HCT116 (cell line): Measurements from ENCODE around the gene LMOD3. TPM values are rescaled to one million over a fixed set of nuclear protein-coding genes. Genes with fewer than 3 reads are reported as not detected.

ENCODE experiments used
- ATAC-seq: fragments of 200-7000 bp; cut with Tn5 transposase; 2 replicates; pipeline ENCODE4 v1.9.1; 2020; ENCODE audit warnings: mild to moderate bottlenecking, moderate library complexity
- BruUV-seq: library from RNA; stranded (reverse); fragments of 400-500 nt; replicated peaks from 2 replicates; lab custom pipeline; 2021; lab: Mats Ljungman, UMichigan
- CTCF ChIA-PET: fragments of 300-600 bp; sonication (Branson Sonifier 250); formaldehyde crosslinking; loops from one replicate; lab custom pipeline; 2021; ENCODE audit warnings: antibody characterized with exemption; lab: Charles Lee
- POLR2A ChIA-PET: fragments of 300-600, 350-600 bp; sonication (Branson Sonifier 250); formaldehyde crosslinking; loops from one replicate; lab custom pipeline; 2021; ENCODE audit warnings: antibody characterized with exemption; lab: Charles Lee
- RAD21 ChIA-PET, 2 experiments: fragments of 300-600 bp; sonication (Branson Sonifier 250); formaldehyde crosslinking; loops; one replicate each; lab custom pipeline; 2023; ENCODE audit warnings: low total read pairs in 2 of 2; ENCODE audit not compliant: uncharacterized antibody in 2 of 2, unreplicated experiment in 2 of 2, low non-redundant PET in 1 of 2; lab: Charles Lee
- DNase-seq: peaks from one replicate; pipeline ENCODE4 v3.0.0-alpha.2; 2010; ENCODE audit warnings: low read depth, low spot score
- H2AFZ ChIP-seq: fragments of 200-600 bp; shearing (Covaris generic), sonication (generic); 2 replicates; pipeline ENCODE4 v1.6.1; 2017; ENCODE audit warnings: low read depth, mixed run types, mixed read lengths, antibody characterized with exemption, low read length; ENCODE audit not compliant: poor library complexity, severe bottlenecking
- H3K27ac ChIP-seq: 2 replicates; pipeline ENCODE4 v1.5.1; 2012; ENCODE audit warnings: low read depth, low read length
- H3K27me3 ChIP-seq: fragments of 200-600 bp; sonication (generic); 2 replicates; pipeline ENCODE4 v1.6.1; 2016; ENCODE audit warnings: mixed run types, low read length, mixed read lengths; ENCODE audit not compliant: insufficient read depth
- H3K36me3 ChIP-seq, 2 experiments: fragments of 200-500 bp in 1 of 2; fragments of 200-600 bp in 1 of 2; sonication (Bioruptor generic) in 1 of 2; sonication (generic) in 1 of 2; 2 replicates each; pipeline versions ENCODE4 v1.5.1 to v1.6.1; 2014 to 2016; ENCODE audit warnings: low read length in 2 of 2, inconsistent platforms in 1 of 2, mixed read lengths in 1 of 2, mixed run types in 1 of 2; ENCODE audit not compliant: insufficient read depth in 2 of 2, control insufficient read depth in 1 of 2
- H3K4me1 ChIP-seq, 2 experiments: fragments of 200-600 bp in 1 of 2; sonication (generic) in 1 of 2; 2 replicates each; pipeline versions ENCODE4 v1.5.1 to v1.6.1; 2012 to 2017; ENCODE audit warnings: low read length in 2 of 2, inconsistent platforms in 1 of 2, mild to moderate bottlenecking in 1 of 2, mixed read lengths in 1 of 2, mixed run types in 1 of 2, moderate library complexity in 1 of 2; ENCODE audit not compliant: insufficient read depth in 2 of 2, control insufficient read depth in 1 of 2
- H3K4me2 ChIP-seq: fragments of 200-600 bp; sonication (generic); 2 replicates; pipeline ENCODE4 v1.6.1; 2017; ENCODE audit warnings: mixed run types, low read length, mixed read lengths
- H3K4me3 ChIP-seq, 2 experiments: fragments of 200-600 bp in 1 of 2; sonication (generic) in 1 of 2; replicated peaks in 1 of 2; 2 replicates each; pipeline ENCODE4 v1.5.1; 2011 to 2016; ENCODE audit warnings: low read length in 2 of 2, control low read depth in 1 of 2, low read depth in 1 of 2, mild to moderate bottlenecking in 1 of 2, mixed read lengths in 1 of 2, mixed run types in 1 of 2
- H3K79me2 ChIP-seq: fragments of 200-600 bp; sonication (generic); 2 replicates; pipeline ENCODE4 v1.6.1; 2017; ENCODE audit warnings: mild to moderate bottlenecking, mixed run types, low read length, moderate library complexity, mixed read lengths; ENCODE audit not compliant: insufficient read depth
- H3K9ac ChIP-seq: fragments of 200-600 bp; sonication (generic); 2 replicates; pipeline ENCODE4 v1.6.1; 2016; ENCODE audit warnings: low read length, mixed read lengths
- H3K9me2 ChIP-seq: fragments of 200-600 bp; sonication (generic), shearing (Covaris generic); 2 replicates; pipeline ENCODE4 v1.6.1; 2017; ENCODE audit warnings: mixed run types, mild to moderate bottlenecking, moderate library complexity; ENCODE audit not compliant: insufficient read depth
- H3K9me3 ChIP-seq, 2 experiments: fragments of 200-500 bp in 1 of 2; fragments of 200-600 bp in 1 of 2; sonication (Bioruptor generic) in 1 of 2; sonication (generic) in 1 of 2; 2 replicates each; pipeline ENCODE4 v1.6.1; 2014 to 2017; ENCODE audit warnings: low read length in 2 of 2, mixed read lengths in 2 of 2, inconsistent platforms in 1 of 2, low read depth in 1 of 2, mild to moderate bottlenecking in 1 of 2, mixed run types in 1 of 2, moderate library complexity in 1 of 2; ENCODE audit not compliant: control insufficient read depth in 1 of 2, insufficient read depth in 1 of 2
- H4K20me1 ChIP-seq: fragments of 200-600 bp; sonication (generic), shearing (Covaris generic); 2 replicates; pipeline ENCODE4 v1.6.1; 2017; ENCODE audit warnings: mixed run types, mild to moderate bottlenecking, moderate library complexity; ENCODE audit not compliant: insufficient read depth
- ATF3 ChIP-seq: IDR thresholded peaks from 2 replicates; pipeline ENCODE4 v1.6.1; 2012
- CTCF ChIP-seq, 3 experiments: fragments of 200-600 bp in 1 of 3; sonication (generic) in 1 of 3; IDR thresholded peaks in 2 of 3; conservative IDR thresholded peaks in 1 of 3; 2 replicates each; pipeline ENCODE4 v1.5.1; 2012 to 2017; ENCODE audit warnings: low read depth in 2 of 3, low read length in 2 of 3, antibody characterized with exemption in 1 of 3, borderline replicate concordance in 1 of 3, control low read depth in 1 of 3, mild to moderate bottlenecking in 1 of 3, mixed read lengths in 1 of 3, mixed run types in 1 of 3, moderate library complexity in 1 of 3; ENCODE audit not compliant: insufficient read depth in 1 of 3
- EGR1 ChIP-seq: IDR thresholded peaks from 2 replicates; pipeline ENCODE4 v1.6.1; 2012; ENCODE audit warnings: low read depth
- EZH2phosphoT487 ChIP-seq: fragments of 200-600 bp; IDR thresholded peaks from 2 replicates; pipeline ENCODE4 v1.6.1; 2018; ENCODE audit warnings: antibody characterized with exemption, borderline replicate concordance
- POLR2A ChIP-seq: IDR thresholded peaks from 2 replicates; pipeline ENCODE4 v1.7.0; 2011; ENCODE audit warnings: borderline replicate concordance; ENCODE audit not compliant: insufficient read depth, insufficient read length; ENCODE audit errors: extremely low read depth
- POLR2AphosphoS5 ChIP-seq: IDR thresholded peaks from 2 replicates; pipeline ENCODE4 v1.6.1; 2011; ENCODE audit warnings: mild to moderate bottlenecking, low read depth, low read length, moderate library complexity
- RAD21 ChIP-seq: IDR thresholded peaks from 2 replicates; pipeline ENCODE4 v1.6.1; 2012; ENCODE audit warnings: low read depth, mild to moderate bottlenecking
- SIN3A ChIP-seq: IDR thresholded peaks from 2 replicates; pipeline ENCODE4 v1.6.1; 2012; ENCODE audit warnings: low read depth
- TCF7L2 ChIP-seq: IDR thresholded peaks from 2 replicates; pipeline ENCODE4 v1.7.0; 2011; ENCODE audit warnings: borderline replicate concordance, inconsistent platforms; ENCODE audit not compliant: insufficient read depth, insufficient read length; ENCODE audit errors: extremely low read depth
- YY1 ChIP-seq: IDR thresholded peaks from 2 replicates; pipeline ENCODE4 v1.6.1; 2011; ENCODE audit warnings: low read length, low read depth, moderate library complexity, mild to moderate bottlenecking; ENCODE audit not compliant: insufficient replicate concordance; ENCODE audit errors: extremely low read depth
- ZBTB33 ChIP-seq: IDR thresholded peaks from 2 replicates; pipeline ENCODE4 v1.6.1; 2011; ENCODE audit warnings: mild to moderate bottlenecking, low read length, moderate library complexity; ENCODE audit not compliant: insufficient replicate concordance; ENCODE audit errors: extremely low read depth
- intact Hi-C: fragments of 100-400 bp; cut with micrococcal nuclease; formaldehyde crosslinking; loops from 2 replicates; pipeline ENCODE4 v1.10.0; 2022
- total RNA-seq: library from RNA; stranded (reverse); gene quantifications from one replicate; pipeline ENCODE4 v1.2.1, GENCODE V29; 2021; ENCODE audit not compliant: unreplicated experiment

The LMOD3 gene
- total RNA-seq, 1 experiment from 2014 or later = not detected

GRCh38 chr3:69161587-69162307, 39.4 kb upstream of the LMOD3 start:
- no TSS peak for BruUV-seq
- no peaks in the 10 kb centered on the region for H3K79me2 ChIP-seq
- H2AFZ ChIP-seq = peak overlapping the region; percentile 81
- peak; percentile 74 for ATAC-seq
- peak overlapping the region; percentile 20; the same call in 1 of the 2 replicates for H3K4me2 ChIP-seq
- peak; percentile 41 for DNase-seq
- no peaks in the 10 kb centered on the region for H3K9me2 ChIP-seq
- intact Hi-C loops = loop anchor here (1.0 kb wide), 6 partner anchors 40 to 510 kb away; no protein-coding TSS in a partner anchor
- no peaks in the 10 kb centered on the region for H3K36me3 ChIP-seq
- TF ChIP-seq POLR2AphosphoS5 (no peak), TCF7L2 (no peak), POLR2A (no peak), CTCF (IDR thresholded peaks at IDR 0.05 in 2 of 3, conservative IDR thresholded peaks at IDR 0.05 in 1 of 3; ENCODE audit: borderline replicate concordance in 1 of 3, insufficient read depth in 1 of 3, low read depth in 2 of 3, low read length in 2 of 3) (peak; percentile 81 to 94 (median 88)), EGR1 (no peak), RAD21 (peak; percentile 95), SIN3A (no peak), ZBTB33 (no peak), ATF3 (no peak), YY1 (no peak), EZH2phosphoT487 (no peak)
- RAD21 ChIA-PET = interaction anchor here (1.1 to 2.3 kb wide), 5 partner anchors 41 to 148 kb away, joined by 3 to 6 read pairs (median 4); no protein-coding TSS in a partner anchor
- H3K9me3 ChIP-seq = no peaks in the 10 kb centered on the region
- no peaks in the 10 kb centered on the region for H4K20me1 ChIP-seq
- H3K27me3 ChIP-seq = no peaks in the 10 kb centered on the region
- no peak overlapping the region for H3K9ac ChIP-seq
- no peak overlapping the region for H3K27ac ChIP-seq
- POLR2A ChIA-PET = interaction anchor here (1.0 kb wide), 1 partner anchor 17 kb away, joined by 3 read pairs; no protein-coding TSS in a partner anchor
- H3K4me1 ChIP-seq = no peaks in the 10 kb centered on the region
- CTCF ChIA-PET = interaction anchor here (0.6 to 4.9 kb wide), 17 partner anchors 12 to 279 kb away, joined by 3 to 63 read pairs (median 5); no protein-coding TSS in a partner anchor
- H3K4me3 ChIP-seq = no peak overlapping the region
